ENCODE data around the gene EFCAB10. TPM values are rescaled to one million over a fixed set of nuclear protein-coding genes. Genes with fewer than 3 reads are reported as not detected.
"Not testable (repeated sequence)": the region's sequence is repeated elsewhere in the genome, so short reads cannot be mapped to it uniquely, and the experiment has no call there.

EFCAB10 gene
- total RNA-seq, 1 experiment from 2014 or later, result not detected

DNA sequence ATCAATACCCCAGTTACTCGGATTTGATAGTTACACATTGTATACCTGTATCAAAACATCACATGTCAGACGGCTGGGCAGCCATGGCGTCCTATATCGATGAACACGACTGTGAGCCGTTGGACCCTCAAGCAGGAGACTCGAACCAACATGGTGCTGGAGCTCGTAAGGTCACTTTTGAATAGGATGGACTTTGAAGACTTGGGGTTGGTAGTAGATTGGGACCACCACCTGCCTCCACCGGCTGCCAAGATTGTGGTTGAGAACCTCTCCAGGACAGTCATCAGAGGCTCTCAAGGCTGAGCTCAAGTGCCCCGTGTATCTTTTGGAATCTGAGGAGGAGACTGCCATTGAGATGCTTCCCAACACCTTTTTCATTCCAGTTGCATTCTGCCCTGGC lies 51.2 kb downstream of the EFCAB10 start:
- Mint-ChIP-seq H3K4me1 (ENCODE audit: low read depth, unreplicated experiment) (peaks cover 7% of the 10 kb centered on the region), H3K27me3 (ENCODE audit: insufficient read depth, unreplicated experiment) (no peaks in the 10 kb centered on the region), H3K27ac (ENCODE audit: unreplicated experiment) (no peak overlapping the region), H3K36me3 (ENCODE audit: insufficient read depth, unreplicated experiment) (peaks cover 4% of the 10 kb centered on the region), H3K4me3 (ENCODE audit: unreplicated experiment) (no peak overlapping the region), H3K9me3 (ENCODE audit: unreplicated experiment) (peaks cover 2% of the 10 kb centered on the region)
- H3K4me3 ChIP-seq (ENCODE audit: low read depth, low read length), result no peak overlapping the region
- no peaks in the 10 kb centered on the region for H3K27me3 ChIP-seq (replicated peaks; ENCODE audit: control insufficient read depth, insufficient read depth, low read length)
- intact Hi-C loops (cut with micrococcal nuclease; ENCODE audit: unreplicated experiment), result no loop called here
- BruUV-seq (replicated peaks), result no TSS peak
- 0 out of 2 replicates have a peak, but pooled peaks cover 7% of the 10 kb centered on the region for H3K4me1 ChIP-seq
- ChIA-PET CTCF (no interaction called here), POLR2A (no interaction called here)
- no peaks in the 10 kb centered on the region for H3K36me3 ChIP-seq (ENCODE audit: control insufficient read depth, insufficient read depth, low read length)
- no peaks in the 10 kb centered on the region for H3K9me3 ChIP-seq
- TF ChIP-seq, protein P1, sequence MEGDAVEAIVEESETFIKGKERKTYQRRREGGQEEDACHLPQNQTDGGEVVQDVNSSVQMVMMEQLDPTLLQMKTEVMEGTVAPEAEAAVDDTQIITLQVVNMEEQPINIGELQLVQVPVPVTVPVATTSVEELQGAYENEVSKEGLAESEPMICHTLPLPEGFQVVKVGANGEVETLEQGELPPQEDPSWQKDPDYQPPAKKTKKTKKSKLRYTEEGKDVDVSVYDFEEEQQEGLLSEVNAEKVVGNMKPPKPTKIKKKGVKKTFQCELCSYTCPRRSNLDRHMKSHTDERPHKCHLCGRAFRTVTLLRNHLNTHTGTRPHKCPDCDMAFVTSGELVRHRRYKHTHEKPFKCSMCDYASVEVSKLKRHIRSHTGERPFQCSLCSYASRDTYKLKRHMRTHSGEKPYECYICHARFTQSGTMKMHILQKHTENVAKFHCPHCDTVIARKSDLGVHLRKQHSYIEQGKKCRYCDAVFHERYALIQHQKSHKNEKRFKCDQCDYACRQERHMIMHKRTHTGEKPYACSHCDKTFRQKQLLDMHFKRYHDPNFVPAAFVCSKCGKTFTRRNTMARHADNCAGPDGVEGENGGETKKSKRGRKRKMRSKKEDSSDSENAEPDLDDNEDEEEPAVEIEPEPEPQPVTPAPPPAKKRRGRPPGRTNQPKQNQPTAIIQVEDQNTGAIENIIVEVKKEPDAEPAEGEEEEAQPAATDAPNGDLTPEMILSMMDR (IDR thresholded peaks at IDR 0.05; ENCODE audit: insufficient read depth in 1 of 2, low read depth in 1 of 2, low read length in 1 of 2, severe bottlenecking in 1 of 2, unreplicated experiment in 1 of 2), result no peak
- no peak for DNase-seq

DNA sequence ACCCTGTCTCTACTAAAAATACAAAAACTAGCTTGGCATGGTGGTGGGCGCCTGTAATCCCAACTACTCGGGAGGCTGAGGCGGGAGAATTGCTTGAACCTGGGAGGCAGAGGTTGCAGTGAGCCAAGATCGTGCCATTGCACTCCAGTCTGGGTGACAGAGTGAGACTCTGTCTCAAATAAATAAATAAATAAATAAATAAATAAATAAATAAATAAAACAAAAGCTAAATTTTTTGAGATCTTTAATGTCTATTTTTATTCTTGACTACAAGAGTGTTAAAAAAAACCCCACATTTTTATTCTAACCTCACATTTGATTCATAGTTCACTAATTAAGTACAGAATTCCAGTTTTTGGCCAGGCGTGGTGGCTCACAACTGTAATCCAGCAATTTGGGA lies 53.6 kb downstream of the EFCAB10 start:
- not testable (repeated sequence) for DNase-seq

DNA sequence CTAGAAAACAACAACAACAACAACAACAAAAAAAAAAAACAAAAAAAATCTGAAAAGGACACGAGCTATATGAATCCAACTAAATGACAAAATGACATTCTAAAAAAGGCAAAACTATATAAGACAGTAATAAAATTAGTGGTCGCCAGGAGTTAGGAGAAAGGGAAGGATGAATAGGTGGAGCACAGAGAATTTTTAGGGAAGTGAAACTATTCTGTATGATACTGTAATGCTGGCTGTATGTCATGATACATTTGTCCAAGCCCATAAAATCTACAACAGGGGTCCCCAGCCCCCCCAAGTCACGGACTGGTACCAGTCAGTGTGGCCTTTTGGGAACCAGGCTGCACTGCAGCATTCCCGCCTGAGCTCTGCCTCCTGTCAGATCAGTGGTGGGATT lies 56.5 kb downstream of the EFCAB10 start:
- Mint-ChIP-seq H3K9me3 (ENCODE audit: unreplicated experiment) (peaks cover 7% of the 10 kb centered on the region), H3K4me3 (ENCODE audit: unreplicated experiment) (no peak overlapping the region), H3K36me3 (ENCODE audit: insufficient read depth, unreplicated experiment) (peaks cover 10% of the 10 kb centered on the region), H3K27ac (ENCODE audit: unreplicated experiment) (no peak overlapping the region), H3K4me1 (ENCODE audit: low read depth, unreplicated experiment) (peaks cover 1% of the 10 kb centered on the region), H3K27me3 (ENCODE audit: insufficient read depth, unreplicated experiment) (no peaks in the 10 kb centered on the region)
- BruUV-seq (replicated peaks), result no TSS peak
- POLR2A ChIA-PET, result no interaction called here
- 0 out of 2 replicates have a peak, but pooled peaks cover 8% of the 10 kb centered on the region for H3K4me1 ChIP-seq
- H3K4me3 ChIP-seq (ENCODE audit: low read depth, low read length), result no peak overlapping the region
- DNase-seq, result no peak
- intact Hi-C loops (cut with micrococcal nuclease; ENCODE audit: unreplicated experiment), result loop anchor here (5.0 kb wide), 1 partner anchor 483 kb away; no protein-coding TSS in a partner anchor
- H3K9me3 ChIP-seq, result no peaks in the 10 kb centered on the region
- H3K36me3 ChIP-seq (ENCODE audit: control insufficient read depth, insufficient read depth, low read length), result no peaks in the 10 kb centered on the region
- H3K27me3 ChIP-seq (replicated peaks; ENCODE audit: control insufficient read depth, insufficient read depth, low read length), result no peaks in the 10 kb centered on the region
- CTCF ChIA-PET, result no interaction called here
- TF ChIP-seq, protein P1 (IDR thresholded peaks at IDR 0.05; ENCODE audit: insufficient read depth in 1 of 2, low read depth in 1 of 2, low read length in 1 of 2, severe bottlenecking in 1 of 2, unreplicated experiment in 1 of 2), result no peak

More for the DNA sequence above, 53.6 kb downstream of the EFCAB10 start:
- H3K9me3 Mint-ChIP-seq (ENCODE audit: unreplicated experiment); H3K27me3 Mint-ChIP-seq (ENCODE audit: insufficient read depth, unreplicated experiment); H3K4me3 ChIP-seq (ENCODE audit: low read depth, low read length); H3K4me1 ChIP-seq; H3K9me3 ChIP-seq; intact Hi-C loops (cut with micrococcal nuclease; ENCODE audit: unreplicated experiment); H3K27me3 ChIP-seq (replicated peaks; ENCODE audit: control insufficient read depth, insufficient read depth, low read length); H3K4me3 Mint-ChIP-seq (ENCODE audit: unreplicated experiment); H3K4me1 Mint-ChIP-seq (ENCODE audit: low read depth, unreplicated experiment); H3K27ac Mint-ChIP-seq (ENCODE audit: unreplicated experiment); BruUV-seq (replicated peaks); H3K36me3 Mint-ChIP-seq (ENCODE audit: insufficient read depth, unreplicated experiment); POLR2A ChIA-PET; H3K36me3 ChIP-seq (ENCODE audit: control insufficient read depth, insufficient read depth, low read length): not testable (repeated sequence)
- CTCF ChIA-PET, result interaction anchor here (0.7 kb wide), 1 partner anchor 507 kb away, joined by 3 read pairs; no protein-coding TSS in a partner anchor

DNA sequence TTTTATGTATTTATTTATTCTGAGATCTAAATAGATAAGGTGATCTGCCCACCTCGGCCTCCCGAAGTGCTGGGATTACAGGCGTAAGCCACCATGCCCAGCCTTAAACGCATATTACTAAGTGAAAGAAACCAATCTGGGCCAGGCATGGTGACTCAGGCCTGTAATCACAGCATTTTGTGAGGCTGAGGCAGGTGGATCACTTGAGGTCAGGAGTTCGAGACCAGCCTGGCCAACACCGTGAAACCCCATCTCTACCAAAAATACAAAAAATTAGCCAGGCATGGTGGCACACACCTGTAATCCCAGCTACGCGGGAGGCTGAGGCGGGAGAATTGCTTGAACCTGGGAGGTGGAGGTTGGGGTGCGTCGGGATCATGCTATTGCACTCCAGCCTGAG lies 56.9 kb downstream of the EFCAB10 start:
- H3K4me3 Mint-ChIP-seq (ENCODE audit: unreplicated experiment); H3K4me1 ChIP-seq; H3K9me3 ChIP-seq; H3K9me3 Mint-ChIP-seq (ENCODE audit: unreplicated experiment); H3K4me3 ChIP-seq (ENCODE audit: low read depth, low read length); POLR2A ChIA-PET; H3K4me1 Mint-ChIP-seq (ENCODE audit: low read depth, unreplicated experiment); H3K27ac Mint-ChIP-seq (ENCODE audit: unreplicated experiment); DNase-seq; H3K36me3 ChIP-seq (ENCODE audit: control insufficient read depth, insufficient read depth, low read length); BruUV-seq (replicated peaks); H3K27me3 ChIP-seq (replicated peaks; ENCODE audit: control insufficient read depth, insufficient read depth, low read length); CTCF ChIA-PET; H3K27me3 Mint-ChIP-seq (ENCODE audit: insufficient read depth, unreplicated experiment): not testable (repeated sequence)
- peaks cover 14% of the 10 kb centered on the region for H3K36me3 Mint-ChIP-seq (ENCODE audit: insufficient read depth, unreplicated experiment)
- intact Hi-C loops (cut with micrococcal nuclease; ENCODE audit: unreplicated experiment), result loop anchor here (5.0 kb wide), 1 partner anchor 482 kb away; no protein-coding TSS in a partner anchor

Measured in Caco-2 (cell line).